Mammary epithelial cell (primary cell): ENCODE results near the gene CDHR2.

Experiments
- EZH2 ChIP-seq: IDR thresholded peaks from 2 replicates; pipeline ENCODE4 v1.6.1; 2012; ENCODE audit warnings: low read length, inconsistent platforms, borderline replicate concordance
- TF ChIP-seq, protein P1 (sequence below), 2 donors: IDR thresholded peaks in 1 of 2; conservative IDR thresholded peaks in 1 of 2; 2 replicates each; pipeline ENCODE4 v1.5.1; 2011 to 2012; ENCODE audit warnings: inconsistent platforms in 2 of 2, low read length in 2 of 2, mild to moderate bottlenecking in 2 of 2, control low read depth in 1 of 2, low read depth in 1 of 2; ENCODE audit not compliant: insufficient read depth in 1 of 2; ENCODE audit errors: extremely low read depth in 1 of 2

DNA sequence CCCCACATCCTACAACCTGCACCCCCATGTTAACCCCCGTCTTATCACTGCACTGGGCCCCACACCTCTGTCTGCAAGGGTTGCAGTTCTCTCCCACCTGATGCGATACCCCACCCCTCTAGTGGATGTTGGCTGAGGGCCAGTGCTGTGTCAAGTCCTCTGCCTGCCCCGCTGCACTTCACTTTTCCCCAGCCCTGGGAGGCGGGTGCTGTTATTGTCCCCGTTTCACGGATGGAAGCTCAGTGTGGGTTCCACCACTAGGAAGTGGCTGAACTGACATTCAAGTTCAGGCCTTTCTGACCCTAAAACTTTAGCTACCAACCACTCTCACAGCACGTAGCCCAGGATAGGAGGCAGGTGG lies 77.7 kb downstream of the CDHR2 start:
- TF ChIP-seq, protein P1, sequence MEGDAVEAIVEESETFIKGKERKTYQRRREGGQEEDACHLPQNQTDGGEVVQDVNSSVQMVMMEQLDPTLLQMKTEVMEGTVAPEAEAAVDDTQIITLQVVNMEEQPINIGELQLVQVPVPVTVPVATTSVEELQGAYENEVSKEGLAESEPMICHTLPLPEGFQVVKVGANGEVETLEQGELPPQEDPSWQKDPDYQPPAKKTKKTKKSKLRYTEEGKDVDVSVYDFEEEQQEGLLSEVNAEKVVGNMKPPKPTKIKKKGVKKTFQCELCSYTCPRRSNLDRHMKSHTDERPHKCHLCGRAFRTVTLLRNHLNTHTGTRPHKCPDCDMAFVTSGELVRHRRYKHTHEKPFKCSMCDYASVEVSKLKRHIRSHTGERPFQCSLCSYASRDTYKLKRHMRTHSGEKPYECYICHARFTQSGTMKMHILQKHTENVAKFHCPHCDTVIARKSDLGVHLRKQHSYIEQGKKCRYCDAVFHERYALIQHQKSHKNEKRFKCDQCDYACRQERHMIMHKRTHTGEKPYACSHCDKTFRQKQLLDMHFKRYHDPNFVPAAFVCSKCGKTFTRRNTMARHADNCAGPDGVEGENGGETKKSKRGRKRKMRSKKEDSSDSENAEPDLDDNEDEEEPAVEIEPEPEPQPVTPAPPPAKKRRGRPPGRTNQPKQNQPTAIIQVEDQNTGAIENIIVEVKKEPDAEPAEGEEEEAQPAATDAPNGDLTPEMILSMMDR (conservative IDR thresholded peaks at IDR 0.05 in 1 of 2, IDR thresholded peaks at IDR 0.05 in 1 of 2; ENCODE audit: extremely low read depth in 1 of 2, insufficient read depth in 1 of 2, low read depth in 1 of 2, low read length in 2 of 2), result no peak
- no peak for TF ChIP-seq EZH2
